BLaER1 (cell line): ENCODE measurements around the gene KCNK2.
"Not testable (repeated sequence)": the region's sequence is repeated elsewhere in the genome, so short reads cannot be mapped to it uniquely, and the experiment has no call there.

Experiments used
- H3K27ac ChIP-seq: shearing (Covaris generic); formaldehyde crosslinking; 2 replicates; pipeline ENCODE4 v1.8.1; 2022
- H3K27me3 ChIP-seq: shearing (Covaris generic); formaldehyde crosslinking; 2 replicates; pipeline ENCODE4 v1.8.1; 2022
- H3K36me3 ChIP-seq: shearing (Covaris generic); formaldehyde crosslinking; 2 replicates; pipeline ENCODE4 v1.8.1; 2022
- H3K4me1 ChIP-seq: shearing (Covaris generic); formaldehyde crosslinking; 2 replicates; pipeline ENCODE4 v1.8.1; 2022
- H3K4me2 ChIP-seq: shearing (Covaris generic); formaldehyde crosslinking; 2 replicates; pipeline ENCODE4 v1.8.1; 2022
- H3K4me3 ChIP-seq: shearing (Covaris generic); formaldehyde crosslinking; 2 replicates; pipeline ENCODE4 v1.8.1; 2022
- H3K9ac ChIP-seq: shearing (Covaris generic); formaldehyde crosslinking; 2 replicates; pipeline ENCODE4 v1.8.1; 2022
- H3K9me3 ChIP-seq: shearing (Covaris generic); formaldehyde crosslinking; 2 replicates; pipeline ENCODE4 v1.8.1; 2022
- H4K20me1 ChIP-seq: shearing (Covaris generic); formaldehyde crosslinking; 2 replicates; pipeline ENCODE4 v1.8.1; 2022
- Cebpa-rat ChIP-seq: shearing (Covaris generic); IDR thresholded peaks from 2 replicates; pipeline ENCODE4 v1.8.1; 2022

Gene KCNK2

DNA sequence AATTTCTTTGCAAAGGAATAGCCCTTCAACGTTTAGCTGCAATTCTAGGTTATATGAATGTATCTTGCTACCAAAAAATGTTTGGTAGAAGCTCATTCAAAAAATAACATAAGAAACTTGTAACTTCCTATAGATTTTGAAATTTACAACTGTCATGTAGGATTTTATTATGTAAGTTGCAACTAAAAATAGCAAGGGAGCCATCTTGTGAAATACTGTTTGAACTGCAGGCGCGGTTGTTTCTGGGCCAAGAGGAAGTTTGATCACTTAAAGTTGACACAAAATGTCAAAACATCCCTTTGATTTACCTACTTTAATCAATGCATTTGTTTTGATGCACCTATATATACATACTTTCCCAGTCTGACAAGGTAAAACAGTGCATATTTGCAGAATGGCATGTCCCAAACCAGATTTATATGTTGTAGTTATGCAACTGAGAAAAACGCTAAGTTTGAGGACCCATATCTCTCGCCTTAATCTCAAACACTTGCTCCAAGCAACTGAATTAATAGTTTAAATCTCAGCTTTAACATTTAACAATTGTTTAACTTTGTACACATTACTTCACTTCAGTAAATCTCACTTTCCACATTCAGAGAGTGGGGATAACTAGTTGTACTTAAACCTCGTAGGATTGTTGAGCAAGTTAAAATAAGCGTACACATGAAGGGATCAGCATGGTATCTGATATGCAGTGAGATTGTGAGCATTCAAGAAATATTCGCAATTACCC, 63.9 kb downstream of the KCNK2 start:
- Histone ChIP-seq H3K4me1 (no peaks in the 10 kb centered on the region), H3K27me3 (no peaks in the 10 kb centered on the region), H3K36me3 (no peaks in the 10 kb centered on the region), H3K9me3 (no peaks in the 10 kb centered on the region; the same call in 1 of the 2 replicates), H3K27ac (no peak overlapping the region), H3K4me3 (no peak overlapping the region), H3K4me2 (no peak overlapping the region), H3K9ac (no peak overlapping the region), H4K20me1 (no peaks in the 10 kb centered on the region)
- TF ChIP-seq Cebpa-rat, result no peak

DNA sequence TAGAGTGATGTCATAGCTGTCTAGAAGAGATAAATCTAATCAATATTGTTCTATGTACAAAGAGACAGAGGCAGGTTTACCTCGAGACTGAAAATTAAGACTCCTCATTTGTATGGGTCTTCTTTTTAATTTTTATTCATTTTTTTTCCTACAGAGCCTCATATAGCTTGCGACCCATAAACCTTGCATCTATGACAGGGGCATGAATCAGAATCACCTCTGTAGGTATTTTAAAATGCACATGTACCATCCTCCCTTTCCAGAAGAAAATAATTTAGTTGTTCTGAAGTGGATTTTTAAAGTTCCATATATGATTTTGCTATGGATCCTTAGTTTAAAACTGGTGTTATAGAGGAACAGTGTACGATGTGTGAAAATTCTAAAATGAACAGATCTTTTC, 64.5 kb downstream of the KCNK2 start:
- no peak overlapping the region for H3K4me2 ChIP-seq
- H3K27me3 ChIP-seq, result no peaks in the 10 kb centered on the region
- H3K9me3 ChIP-seq, result no peaks in the 10 kb centered on the region; the same call in 1 of the 2 replicates
- H3K9ac ChIP-seq, result no peak overlapping the region
- no peaks in the 10 kb centered on the region for H3K4me1 ChIP-seq
- H3K27ac ChIP-seq, result no peak overlapping the region
- no peaks in the 10 kb centered on the region for H4K20me1 ChIP-seq
- no peak for TF ChIP-seq Cebpa-rat
- no peak overlapping the region for H3K4me3 ChIP-seq
- no peaks in the 10 kb centered on the region for H3K36me3 ChIP-seq

DNA sequence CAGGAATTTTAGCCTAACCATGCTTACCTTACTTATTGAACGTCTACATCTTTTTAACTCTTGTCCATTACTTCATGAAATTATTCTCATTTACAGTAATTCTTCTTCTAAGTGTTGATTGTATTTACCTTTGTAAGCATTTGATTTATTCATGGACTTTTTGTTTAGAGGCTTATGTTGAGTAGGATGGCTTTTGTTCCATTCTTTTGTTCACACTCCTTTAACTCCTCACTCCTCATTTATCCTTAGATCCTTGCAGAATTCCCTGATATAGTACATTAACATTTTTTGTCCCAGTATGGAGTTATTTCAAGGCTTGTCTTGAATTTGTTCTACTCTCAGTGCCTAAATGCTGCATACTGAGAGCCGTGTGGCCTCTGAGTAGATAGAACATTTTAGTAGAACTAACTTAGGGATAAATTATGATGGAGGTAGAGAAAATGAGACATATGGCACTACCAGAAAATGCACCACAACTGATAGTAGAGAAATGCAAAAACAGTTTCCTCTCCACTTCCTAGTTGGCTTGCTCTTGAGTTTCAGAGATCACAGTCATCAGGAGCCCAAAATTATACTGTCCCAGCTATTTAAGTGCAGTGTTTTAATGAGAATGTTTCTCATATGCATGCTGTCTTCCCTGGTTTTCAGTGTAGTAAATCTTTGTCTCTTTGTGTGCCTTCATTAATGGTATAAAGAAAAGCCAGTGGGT, 69.5 kb downstream of the KCNK2 start:
- Histone ChIP-seq H3K4me1 (no peaks in the 10 kb centered on the region), H3K4me2 (no peak overlapping the region), H4K20me1 (no peaks in the 10 kb centered on the region), H3K9ac (no peak overlapping the region), H3K9me3 (no peaks in the 10 kb centered on the region), H3K4me3 (no peak overlapping the region), H3K27ac (no peak overlapping the region), H3K36me3 (no peaks in the 10 kb centered on the region), H3K27me3 (no peaks in the 10 kb centered on the region)
- no peak for TF ChIP-seq Cebpa-rat

DNA sequence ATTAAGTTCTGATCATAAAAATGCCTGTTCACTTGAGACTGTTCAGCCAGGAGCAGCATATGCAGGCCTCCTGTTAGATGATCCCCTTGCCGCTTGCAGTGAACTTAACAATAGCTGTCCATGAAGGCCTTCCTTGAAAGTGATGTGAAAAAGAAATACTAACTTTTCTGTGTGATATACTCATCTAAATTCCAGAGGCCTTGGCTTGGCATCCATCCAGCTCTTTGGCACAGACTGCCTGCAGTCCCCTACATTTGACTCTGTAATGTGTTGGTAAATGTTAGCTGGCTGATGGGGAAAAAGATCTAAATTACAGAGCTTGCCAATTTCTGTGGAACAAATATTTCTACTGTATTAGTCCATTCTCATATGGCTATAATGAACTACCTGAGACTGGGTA, 73.7 kb downstream of the KCNK2 start:
- Histone ChIP-seq H3K27me3 (no peaks in the 10 kb centered on the region), H3K4me1 (no peaks in the 10 kb centered on the region), H3K27ac (no peak overlapping the region), H3K9me3 (no peaks in the 10 kb centered on the region), H4K20me1 (no peaks in the 10 kb centered on the region), H3K4me3 (no peak overlapping the region), H3K4me2 (no peak overlapping the region), H3K36me3 (no peaks in the 10 kb centered on the region), H3K9ac (no peak overlapping the region)
- no peak for TF ChIP-seq Cebpa-rat

DNA sequence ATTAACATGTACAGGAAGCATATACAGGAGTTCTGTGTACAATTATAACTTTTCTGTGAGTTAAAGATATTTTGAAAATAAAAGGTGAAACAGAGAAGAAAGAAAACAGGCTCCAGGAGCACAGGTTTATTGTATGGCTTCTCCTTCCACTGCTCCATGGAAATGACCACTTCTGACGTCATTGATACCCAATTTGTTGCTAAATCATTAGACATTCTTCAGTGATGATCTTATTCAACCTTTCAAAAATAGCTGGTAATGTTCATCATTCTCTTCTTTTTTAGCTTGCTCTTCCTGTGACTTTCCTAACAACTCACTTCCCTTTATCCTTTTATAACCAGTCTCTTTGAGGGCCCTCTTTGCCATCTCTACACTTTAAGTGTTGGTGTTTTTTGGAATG, 77.8 kb downstream of the KCNK2 start:
- Histone ChIP-seq H3K9ac (no peak overlapping the region), H3K9me3 (no peaks in the 10 kb centered on the region), H3K4me3 (no peak overlapping the region), H3K27ac (no peak overlapping the region), H3K4me1 (no peaks in the 10 kb centered on the region), H3K36me3 (no peaks in the 10 kb centered on the region), H4K20me1 (no peaks in the 10 kb centered on the region), H3K4me2 (no peak overlapping the region), H3K27me3 (no peaks in the 10 kb centered on the region)
- no peak for TF ChIP-seq Cebpa-rat

DNA sequence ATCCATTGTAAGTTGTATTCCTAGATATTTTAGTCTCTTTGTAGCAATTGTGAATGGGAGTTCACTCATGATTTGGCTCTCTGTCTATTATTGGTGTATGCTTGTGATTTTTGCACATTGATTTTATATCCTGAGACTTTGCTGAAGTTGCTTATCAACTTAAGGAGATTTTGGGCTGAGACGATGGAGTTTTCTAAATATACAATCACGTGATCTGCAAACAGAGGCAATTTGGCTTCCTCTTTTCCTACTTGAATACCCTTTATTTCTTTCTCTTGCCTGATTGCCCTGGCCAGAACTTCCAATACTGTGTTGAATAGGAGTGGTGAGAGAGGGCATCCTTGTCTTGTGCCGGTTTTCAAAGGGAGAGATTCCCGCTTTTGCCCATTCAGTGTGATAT, 80.6 kb downstream of the KCNK2 start:
- not testable (repeated sequence) for H3K27me3 ChIP-seq, H3K9me3 ChIP-seq, H3K4me2 ChIP-seq, H3K9ac ChIP-seq, H3K27ac ChIP-seq, H4K20me1 ChIP-seq, H3K4me3 ChIP-seq, H3K4me1 ChIP-seq, H3K36me3 ChIP-seq

DNA sequence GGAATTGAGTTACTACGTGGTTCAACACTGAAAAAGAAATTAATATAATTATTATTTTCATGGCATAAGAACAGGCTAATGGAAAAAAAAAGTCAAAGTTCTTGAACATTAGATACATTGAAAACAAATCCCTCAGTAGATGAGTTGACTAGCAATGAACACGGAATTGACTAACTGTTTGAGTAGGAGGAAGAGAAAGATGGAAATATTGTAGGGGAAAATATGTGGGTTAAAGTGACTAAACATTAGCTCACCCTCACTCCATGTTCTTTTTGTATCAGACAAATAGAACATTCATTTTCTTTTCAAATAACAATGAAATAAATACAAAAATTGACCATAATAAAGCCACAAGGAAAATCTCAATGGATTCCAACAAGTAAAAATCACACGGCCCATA, 84.3 kb downstream of the KCNK2 start:
- Histone ChIP-seq H4K20me1 (no peaks in the 10 kb centered on the region), H3K9ac (no peak overlapping the region), H3K9me3 (no peaks in the 10 kb centered on the region), H3K4me1 (no peaks in the 10 kb centered on the region), H3K36me3 (no peaks in the 10 kb centered on the region), H3K27me3 (no peaks in the 10 kb centered on the region), H3K4me3 (no peak overlapping the region), H3K27ac (no peak overlapping the region), H3K4me2 (no peak overlapping the region)
- no peak for TF ChIP-seq Cebpa-rat

DNA sequence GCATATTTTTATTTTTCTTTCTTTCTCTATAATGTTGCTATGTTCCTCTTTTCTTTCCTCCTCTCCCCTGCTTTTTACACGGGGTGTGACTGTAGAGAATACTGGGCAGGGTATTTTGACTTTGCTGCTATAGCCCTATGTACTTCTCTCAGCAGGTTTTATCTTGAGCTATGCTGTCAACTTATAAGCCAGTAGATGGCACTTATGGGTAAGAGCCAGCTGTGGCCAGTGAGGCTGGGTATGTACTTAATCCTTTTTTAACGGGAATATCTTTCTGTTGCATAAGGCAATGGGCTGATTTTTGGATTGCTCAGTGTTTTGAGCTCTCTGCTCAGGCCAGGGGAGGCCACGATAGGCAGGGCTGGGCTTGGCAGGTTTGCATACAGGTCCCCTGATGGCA, 99.0 kb downstream of the KCNK2 start:
- Histone ChIP-seq H3K4me2 (no peak overlapping the region), H3K9me3 (peaks cover 13% of the 10 kb centered on the region), H3K9ac (no peak overlapping the region), H3K4me3 (no peak overlapping the region), H4K20me1 (no peaks in the 10 kb centered on the region), H3K4me1 (no peaks in the 10 kb centered on the region), H3K27ac (no peak overlapping the region), H3K36me3 (no peaks in the 10 kb centered on the region), H3K27me3 (no peaks in the 10 kb centered on the region)
- no peak for TF ChIP-seq Cebpa-rat

DNA sequence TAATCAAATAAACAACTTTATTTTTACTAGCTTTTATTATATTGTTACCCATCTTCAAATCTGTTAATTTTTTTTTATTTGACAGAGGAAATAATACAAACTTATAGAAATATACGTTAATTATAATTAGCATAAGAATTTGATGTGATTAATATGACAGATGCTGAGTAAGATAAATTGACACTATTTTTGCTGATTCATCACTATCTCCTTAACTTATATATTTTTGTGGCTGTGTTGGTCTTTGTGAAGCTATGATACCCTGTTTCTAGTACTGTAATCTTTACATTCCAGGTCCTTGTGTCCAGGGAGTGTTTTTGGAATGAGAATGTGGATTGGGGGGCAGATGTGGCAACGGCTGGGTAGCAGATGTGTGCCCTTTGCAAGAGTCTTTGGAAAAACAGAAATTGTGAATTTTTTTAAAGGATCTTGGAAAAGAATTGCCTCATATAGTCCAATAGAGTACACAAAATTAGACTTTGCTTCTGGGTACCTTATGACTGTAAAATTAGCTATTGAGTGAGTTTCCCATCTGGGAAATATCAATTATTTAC, 102.6 kb downstream of the KCNK2 start:
- Histone ChIP-seq H3K36me3 (no peaks in the 10 kb centered on the region), H3K27ac (no peak overlapping the region), H3K9ac (no peak overlapping the region), H3K4me3 (no peak overlapping the region), H3K4me1 (no peaks in the 10 kb centered on the region), H4K20me1 (no peaks in the 10 kb centered on the region), H3K9me3 (peaks cover 13% of the 10 kb centered on the region), H3K27me3 (no peaks in the 10 kb centered on the region), H3K4me2 (no peak overlapping the region)
- TF ChIP-seq Cebpa-rat, result no peak

DNA sequence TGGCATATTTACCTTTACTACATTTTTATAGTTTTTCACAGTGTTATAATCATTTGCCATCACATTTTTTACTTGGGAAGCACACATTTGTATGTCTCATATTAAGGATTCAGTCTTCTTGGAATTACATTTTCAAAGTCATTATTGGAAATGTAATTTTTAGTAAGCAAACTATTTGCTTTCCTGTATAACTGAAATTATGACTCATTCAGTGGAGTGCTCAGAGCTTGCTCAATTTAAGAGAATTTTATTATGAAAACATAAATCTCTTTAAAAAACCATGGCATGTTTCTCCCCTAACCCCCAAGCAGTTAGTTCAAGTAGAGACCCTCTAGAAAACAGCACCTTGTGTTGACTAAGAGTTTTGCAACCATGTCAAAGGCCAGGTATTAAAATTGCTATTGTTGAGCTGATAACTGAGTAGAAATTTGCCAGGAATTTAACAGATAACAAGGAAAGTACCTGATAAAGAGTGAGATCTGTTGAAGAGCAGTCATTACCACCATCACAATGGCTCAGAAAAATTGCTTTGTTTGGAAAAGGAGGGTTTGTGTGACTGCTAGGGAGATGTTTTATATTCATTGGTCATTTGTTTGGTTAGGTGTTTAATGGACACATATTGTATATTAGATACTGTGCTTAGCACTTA, 105.9 kb downstream of the KCNK2 start:
- no peaks in the 10 kb centered on the region for H4K20me1 ChIP-seq
- no peaks in the 10 kb centered on the region for H3K36me3 ChIP-seq
- no peaks in the 10 kb centered on the region for H3K27me3 ChIP-seq
- H3K9ac ChIP-seq, result no peak overlapping the region
- no peak for TF ChIP-seq Cebpa-rat
- no peak overlapping the region for H3K4me3 ChIP-seq
- no peak overlapping the region for H3K27ac ChIP-seq
- no peaks in the 10 kb centered on the region; the same call in 1 of the 2 replicates for H3K4me1 ChIP-seq
- H3K9me3 ChIP-seq, result no peaks in the 10 kb centered on the region
- H3K4me2 ChIP-seq, result no peak overlapping the region
